ENCODE results near the gene C9.
"Not testable (repeated sequence)": the region's sequence is repeated elsewhere in the genome, so short reads cannot be mapped to it uniquely, and the experiment has no call there.

C9 gene

DNA sequence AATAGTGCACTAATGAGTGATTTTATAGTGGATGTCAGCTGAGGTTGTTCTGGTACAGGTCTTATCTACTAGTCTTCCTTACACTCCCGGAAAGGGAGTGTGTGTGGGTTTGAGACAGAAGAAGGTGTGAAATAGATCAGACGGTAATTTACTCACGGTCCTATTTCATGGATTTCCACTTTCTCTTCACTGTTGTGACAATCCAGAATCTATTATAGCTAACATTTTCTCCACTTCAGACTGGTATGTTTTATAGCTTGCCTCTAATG is 7.0 kb upstream of the C9 start:
- no peak for DNase-seq

DNA sequence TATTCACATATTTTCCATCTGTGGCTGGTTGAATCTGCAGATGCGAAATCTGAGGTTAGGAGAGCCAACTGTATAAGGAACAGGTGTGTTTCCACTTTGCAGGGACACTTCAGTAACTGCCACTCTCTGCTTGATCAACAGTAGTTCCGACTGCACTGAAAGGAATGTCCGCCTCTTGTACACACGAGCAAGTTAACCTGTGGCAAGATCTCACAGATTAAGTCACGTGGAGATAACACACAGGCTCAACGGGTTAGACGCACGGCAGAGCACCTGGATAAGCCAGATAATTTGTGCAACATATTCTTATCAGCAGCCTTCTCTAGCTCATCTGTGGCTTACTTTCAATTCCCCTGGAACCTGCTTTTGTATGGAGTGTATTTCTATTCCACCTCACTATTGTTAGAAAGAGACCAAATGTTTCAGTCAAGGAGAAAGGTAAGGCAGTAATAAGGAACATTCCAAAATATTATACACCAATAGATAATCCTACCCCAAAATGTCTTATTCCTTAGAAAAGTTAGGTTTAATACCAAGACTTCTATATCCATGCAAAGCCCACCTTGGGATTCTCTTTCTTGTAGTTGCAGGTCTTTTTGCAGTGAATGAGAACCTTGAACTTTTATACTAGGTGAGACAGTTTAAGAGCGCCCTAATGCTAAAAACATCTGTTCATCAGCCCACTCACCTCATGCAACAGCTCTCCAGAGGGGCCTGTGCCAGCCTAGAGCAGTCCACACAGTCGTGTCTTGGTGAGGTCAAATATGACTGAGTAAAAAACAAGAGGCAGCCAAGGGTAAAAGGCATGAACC is 6.5 kb upstream of the C9 start:
- DNase-seq: no peak

DNA sequence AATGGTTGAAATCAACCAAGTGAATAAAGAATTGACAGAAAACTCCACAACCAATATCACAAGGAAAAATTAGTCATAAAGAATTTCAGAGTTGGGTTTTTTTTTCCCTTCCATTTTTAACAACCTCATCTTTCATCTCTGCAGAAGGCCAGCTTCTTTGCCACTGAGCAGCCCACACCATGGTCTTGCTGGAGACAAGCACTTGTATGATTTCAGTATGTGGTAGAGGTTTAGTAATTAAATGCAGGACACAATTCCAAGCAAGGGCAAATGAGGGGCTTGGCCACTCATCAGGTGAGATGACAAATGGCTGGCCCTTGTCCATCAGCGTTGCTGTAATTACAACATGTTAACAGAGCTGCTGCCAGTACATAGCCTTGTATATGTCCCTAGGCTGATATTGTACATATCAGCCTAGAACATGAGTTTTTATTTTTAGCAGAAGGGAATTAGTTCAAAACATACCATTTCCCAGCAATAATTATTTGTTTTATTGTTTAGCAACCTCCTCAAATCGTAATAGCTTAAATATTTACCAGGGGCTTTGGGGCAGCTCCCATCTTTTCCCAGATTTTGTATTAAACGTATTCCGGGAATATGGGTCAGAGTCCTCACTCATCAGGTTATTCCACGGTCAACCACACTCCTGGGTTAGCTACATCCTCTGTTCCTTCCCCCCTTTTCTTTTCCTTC is 5.0 kb upstream of the C9 start:
- no peak for DNase-seq

DNA sequence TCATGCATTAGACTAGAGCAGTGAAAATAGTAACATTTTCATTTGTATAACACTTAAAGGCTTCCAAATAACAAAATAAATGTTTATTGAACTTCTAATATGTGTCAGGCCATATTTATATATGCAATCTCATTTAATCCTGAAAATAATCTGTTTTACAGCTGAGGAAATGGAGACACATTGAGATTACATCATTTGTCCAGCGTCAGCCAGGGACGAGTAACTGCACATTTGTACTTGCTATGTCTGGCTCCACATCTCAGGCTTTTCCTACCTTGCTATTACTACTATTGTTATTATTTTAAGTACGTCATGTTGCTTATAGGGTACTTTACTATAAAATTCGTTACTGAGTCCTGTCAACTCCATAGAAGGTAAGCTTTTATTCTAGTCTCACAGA is 3.8 kb upstream of the C9 start:
- no peak for DNase-seq

DNA sequence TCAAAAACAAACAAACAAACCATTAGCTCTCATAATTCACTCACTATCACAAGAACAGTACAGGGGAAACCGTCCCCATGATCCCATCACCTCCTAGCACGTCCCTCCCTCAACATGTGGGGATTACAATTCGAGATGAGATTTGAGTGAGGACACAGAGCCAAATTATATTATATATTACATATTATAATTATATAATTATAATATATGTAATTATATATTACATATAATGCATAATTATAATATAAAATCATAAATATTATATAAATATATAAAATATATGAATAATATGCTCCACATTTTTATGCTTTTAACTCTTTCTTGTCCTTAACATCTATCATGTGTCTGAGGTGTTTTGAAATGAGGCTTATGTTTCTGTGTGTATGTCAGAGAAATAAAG is 3.4 kb upstream of the C9 start:
- DNase-seq: no peak

DNA sequence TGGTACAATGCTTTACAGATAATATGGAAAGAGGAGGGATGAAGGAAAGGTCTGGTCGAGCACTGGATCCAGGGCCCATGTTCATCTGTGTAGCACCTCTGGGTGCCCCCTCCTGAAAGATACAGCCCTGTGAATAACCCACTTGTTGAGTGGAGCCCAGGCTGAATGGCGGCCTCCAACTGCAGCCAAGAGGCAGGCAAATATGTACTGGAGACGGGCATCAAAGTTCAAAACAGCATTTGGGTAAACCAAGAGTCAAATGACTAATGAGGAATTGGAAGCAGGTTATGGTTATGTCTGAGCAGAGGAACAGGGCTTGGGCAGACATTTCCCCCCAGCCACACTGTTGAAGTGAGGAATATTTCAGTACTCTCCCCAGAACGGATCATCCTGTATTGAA is 1.1 kb downstream of the C9 start:
- no peak for DNase-seq

DNA sequence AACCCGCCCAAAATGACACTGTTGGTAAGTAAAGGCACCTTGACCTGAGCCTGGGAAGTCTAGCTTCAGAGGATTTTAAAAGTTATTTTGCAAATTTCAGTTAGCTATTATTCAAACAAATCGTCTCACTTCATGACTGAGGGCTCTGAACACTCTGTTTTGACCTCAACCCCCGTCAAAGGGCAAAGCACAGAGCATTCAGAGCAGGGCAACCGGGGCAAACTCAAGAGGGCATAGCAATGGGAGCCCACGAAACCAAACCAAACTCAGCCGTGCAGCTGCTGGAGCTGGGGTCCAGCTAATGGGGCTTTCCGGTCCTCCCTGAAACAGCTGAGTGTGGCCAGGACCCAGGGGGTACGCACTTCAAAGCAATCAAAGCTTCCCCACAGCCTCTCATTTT is 1.6 kb downstream of the C9 start:
- DNase-seq: no peak

DNA sequence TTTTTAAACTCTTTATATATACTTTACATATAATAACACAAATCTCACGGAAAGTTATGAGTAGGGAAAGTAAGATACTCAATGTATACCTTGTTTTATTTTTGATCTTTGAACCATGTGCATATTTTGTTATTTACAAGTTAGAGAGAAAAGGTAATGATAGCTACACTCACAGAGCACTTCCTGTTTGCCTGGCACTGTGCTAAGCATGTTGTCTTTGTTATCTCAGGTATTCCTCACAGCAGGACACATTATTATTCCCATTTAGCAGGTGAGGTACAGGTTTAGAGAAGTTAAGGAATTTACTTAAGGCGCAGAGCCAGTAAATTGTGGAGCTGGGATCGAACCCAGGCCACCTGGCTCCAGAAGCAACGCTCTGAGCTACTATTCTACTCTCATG is 3.0 kb downstream of the C9 start:
- DNase-seq: no peak

DNA sequence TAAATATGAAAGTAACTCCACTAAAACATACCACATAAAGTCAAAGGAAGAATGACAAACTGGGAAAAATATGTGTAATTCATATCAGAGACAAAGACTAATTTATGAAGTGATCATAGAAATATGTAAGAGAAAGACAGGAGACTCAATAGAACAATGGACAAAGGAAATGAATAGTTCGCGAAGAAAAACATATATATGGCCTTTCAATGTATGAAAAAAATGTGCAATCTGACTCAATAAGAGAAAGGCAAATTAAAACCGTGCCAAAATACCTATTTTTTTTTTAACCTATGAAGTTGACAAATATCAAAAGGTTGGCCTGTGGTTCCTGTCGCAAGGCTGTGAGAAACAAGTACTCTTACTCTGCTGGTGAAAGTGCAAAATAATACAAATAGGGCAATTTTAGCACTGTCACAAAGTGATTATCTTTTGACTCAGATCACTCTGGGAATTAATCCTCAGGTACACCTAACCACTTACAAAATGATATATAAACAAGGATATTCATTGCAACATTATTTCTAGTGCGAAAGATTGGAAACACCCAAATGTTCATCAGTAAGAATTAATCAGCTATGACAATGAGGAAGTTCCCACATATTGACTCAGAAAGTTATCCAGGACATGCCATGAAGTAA is 3.7 kb downstream of the C9 start:
- no peak for DNase-seq

DNA sequence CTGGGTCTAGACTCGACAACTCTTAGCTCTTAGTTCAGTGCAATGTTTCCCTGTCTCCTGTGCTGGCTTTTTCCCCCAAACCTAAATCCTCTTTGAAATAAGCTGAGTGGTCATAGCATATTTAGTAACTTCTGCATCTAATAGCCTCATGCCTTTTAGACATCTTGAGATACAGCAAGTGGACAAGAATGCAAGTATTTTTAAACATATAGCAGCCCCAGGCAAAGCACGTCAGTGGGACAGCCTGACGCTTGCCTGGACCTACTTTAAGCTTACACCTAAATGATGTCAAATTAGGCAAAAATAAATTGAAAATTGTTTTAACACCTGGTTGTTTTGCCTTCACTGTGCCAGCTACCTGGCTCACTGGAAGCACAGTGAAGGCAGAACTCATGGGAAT is 8.0 kb downstream of the C9 start:
- no peak for DNase-seq

DNA sequence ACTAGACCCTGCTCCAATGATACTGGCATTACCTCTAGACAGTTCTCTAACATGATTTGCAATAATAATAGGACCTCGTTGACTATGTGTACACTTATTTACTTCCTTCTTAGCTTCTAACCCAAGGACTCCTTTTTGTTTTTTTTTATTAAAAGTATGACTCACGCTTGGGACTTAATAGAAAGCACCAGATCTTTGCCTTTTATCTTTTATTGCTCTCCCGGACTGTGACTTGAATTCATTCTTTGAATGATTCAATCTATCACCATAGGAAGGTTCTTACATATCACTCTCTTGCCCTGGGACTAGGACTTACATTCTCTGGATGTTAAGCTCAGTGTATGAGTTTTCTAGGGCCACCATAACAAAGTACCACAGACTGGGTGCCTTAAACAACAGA is 9.0 kb downstream of the C9 start:
- no peak for DNase-seq

DNA sequence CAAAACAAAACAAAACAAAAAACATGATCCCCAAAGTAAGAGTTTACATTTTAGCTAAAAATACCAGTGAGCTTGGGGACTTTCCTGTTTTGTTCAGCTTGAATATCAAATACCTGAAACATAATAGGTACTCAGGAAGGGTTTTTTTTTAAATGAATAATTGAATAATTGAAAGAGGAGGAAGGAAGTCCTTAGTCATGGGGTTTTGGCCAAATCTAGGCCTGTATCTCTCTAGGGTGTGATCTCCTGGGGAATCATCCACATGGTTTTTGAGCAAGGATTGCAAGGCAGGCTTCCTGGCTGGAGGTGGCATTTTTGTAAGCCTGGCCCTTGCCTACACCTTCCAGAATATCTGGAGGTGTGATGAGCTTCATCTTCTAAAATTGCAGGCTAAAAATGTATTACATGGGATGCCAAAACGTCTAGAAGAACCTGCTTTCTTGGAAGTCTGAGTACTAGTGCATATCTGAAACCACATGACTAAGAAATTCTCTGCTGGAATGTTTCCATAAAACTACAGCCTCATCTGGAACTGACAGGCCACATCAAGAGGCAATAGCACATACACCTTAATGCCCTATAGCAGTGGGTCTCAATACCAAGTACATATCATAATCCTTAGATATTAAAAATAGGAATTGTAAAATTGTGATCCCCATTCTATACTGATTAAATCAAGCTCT is 10.4 kb downstream of the C9 start:
- no peak for DNase-seq

DNA sequence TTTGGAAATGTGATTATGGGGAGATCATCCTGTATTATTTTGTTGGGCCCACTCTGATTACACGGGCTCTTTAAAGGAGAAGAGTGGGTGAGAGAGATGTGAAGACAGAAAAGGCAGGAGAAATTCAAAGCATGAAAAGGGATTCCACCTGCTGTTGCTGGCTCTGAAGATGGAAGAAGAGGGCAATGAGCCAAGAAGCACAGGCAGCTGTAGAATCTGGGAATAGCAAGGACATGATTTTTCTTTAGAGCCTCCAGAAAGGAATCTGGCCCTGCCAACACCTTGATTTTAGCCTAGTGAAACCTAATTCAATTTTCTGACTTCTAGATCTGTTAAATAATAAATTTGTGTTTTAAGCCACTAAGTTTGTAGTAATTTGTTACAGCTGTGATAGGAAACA is 11.3 kb downstream of the C9 start:
- DNase-seq: no peak

DNA sequence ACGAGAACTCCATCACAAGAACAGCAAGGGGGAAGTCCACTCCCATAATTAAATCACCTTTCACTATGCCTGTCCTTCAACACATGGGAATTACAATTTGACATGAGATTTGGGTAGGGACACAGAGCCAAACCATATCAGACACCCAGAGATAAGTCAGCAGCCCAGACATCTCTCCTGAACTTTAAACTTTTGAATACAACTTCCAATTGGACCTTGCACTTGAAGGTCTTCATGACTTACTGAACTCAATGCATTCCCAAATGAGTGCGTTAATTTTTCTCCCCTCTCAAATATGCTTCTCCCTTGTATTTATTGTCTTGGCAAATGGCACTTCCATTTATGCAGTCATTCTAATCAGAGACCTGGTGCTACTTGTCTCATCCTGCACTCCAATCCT is 12.1 kb downstream of the C9 start:
- DNase-seq: no peak

DNA sequence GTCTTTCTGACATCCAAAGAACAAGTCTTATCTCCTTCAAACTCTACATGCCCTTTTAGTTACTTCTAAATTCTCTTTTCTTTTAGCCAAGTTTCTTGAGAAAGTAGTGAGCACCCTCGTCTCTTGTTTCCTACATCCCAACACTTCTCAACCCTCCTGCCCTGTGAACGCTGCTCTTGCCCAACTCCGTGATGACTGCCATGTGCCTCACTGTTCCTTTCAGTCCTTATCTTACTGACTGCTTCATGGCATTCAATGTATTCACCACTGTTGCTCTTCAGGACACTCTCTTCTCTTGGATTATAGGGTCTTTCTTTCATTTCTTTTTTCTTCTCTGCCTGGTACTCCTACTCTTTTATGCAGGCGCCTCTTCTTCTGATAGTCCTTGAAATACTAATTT is 14.8 kb downstream of the C9 start:
- DNase-seq: no peak

DNA sequence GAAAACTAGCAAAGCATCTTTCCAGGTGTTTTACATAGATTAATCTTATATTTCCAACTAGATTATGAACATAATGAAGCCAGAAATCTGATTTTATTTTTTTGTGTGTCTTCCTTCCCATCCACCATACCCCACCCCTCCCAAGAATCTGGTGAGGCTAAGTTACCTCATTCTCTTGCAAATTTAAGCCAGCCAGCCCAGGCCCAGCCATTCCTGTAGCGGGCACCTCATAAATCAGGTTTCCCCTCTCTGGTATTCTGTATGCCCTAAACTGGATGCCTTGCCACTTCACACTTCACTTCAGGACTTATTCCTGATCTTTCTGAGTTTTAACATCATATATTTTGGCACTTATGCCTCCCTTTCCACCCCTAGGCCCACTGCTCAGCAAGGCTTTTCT is 21.8 kb downstream of the C9 start:
- no peak for DNase-seq

DNA sequence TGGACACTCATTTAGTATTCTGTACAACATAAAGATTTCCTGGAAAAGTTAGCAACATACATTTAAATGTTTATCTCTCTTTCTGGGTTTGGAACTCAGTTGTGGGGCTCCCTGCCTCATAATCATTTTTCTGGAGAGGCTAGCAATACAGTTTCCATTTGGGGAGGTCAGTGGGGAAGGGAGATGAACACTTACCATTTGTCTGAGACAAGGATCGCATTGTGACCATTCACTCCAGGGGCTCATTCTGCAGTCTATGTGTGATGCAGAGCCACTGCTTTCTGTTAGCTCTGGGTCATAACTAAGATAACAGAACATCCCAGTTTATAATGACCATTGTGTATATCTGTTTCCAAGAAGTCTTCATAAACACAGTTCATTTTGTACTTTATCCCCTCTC is 22.4 kb downstream of the C9 start:
- DNase-seq: no peak

DNA sequence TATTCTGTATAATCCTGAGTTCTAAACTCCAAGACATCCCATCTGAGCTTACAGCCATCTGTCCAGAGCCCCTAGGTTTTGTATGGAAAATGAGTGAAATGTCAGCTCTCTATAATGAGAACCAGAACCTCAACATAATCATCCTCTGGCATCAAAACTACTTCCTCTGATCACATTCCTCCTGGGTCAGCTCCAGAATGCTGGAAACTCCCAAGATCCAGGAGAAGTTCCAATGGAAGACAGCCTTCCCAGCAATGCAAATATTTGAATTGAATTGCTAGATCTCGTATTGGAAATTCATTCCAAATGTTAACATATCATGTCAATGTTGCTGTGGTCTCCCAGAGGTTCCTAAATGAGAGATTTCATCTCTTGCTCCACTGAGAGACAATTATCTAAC is 23.8 kb downstream of the C9 start:
- DNase-seq: peak; percentile 59

DNA sequence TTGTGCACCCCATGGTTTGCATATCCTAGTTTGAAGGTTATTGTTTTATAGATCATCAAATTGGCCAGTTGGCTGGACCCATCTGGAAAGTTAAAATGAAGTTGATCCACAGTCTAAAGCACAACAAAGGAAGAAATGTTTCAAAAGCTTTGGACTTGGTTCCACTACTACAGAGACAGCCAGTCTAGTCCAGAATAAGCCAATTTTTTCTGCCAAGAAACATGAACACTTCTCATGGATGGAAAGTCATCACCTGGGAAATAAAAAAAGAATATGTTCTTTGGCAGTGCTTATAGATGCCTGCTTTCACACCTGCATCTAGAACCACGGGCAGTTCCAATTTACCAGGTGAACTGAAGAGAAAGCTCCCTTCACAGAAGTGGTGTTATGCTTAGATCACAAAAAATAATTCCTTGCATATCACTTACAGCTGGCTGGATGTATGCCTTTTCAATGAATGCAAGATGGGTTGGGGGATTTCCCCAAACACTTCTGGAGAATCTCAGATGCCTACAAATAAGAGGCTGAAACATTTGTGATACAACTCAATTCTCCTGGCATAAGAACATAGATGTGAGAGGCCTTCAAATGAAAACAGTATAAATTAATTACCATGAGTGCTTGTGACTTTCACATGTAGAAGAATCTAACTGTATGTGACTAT is 26.9 kb downstream of the C9 start:
- DNase-seq: no peak

DNA sequence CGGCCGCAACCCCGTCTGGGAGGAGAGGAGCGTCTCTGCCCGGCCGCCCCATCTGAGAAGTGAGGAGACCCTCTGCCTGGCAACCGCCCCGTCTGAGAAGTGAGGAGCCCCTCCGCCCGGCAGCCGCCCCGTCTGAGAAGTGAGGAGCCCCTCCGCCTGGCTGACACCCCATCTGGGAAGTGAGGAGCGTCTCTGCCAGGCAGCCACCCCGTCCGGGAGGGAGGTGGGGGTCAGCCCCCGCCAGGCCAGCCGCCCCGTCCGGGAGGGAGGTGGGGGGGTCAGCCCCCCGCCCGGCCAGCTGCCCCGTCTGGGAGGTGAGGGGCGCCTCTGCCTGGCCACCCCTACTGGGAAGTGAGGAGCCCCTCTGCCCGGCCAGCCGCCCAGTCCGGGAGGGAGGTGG is 30.0 kb downstream of the C9 start:
- not testable (repeated sequence) for DNase-seq

DNA sequence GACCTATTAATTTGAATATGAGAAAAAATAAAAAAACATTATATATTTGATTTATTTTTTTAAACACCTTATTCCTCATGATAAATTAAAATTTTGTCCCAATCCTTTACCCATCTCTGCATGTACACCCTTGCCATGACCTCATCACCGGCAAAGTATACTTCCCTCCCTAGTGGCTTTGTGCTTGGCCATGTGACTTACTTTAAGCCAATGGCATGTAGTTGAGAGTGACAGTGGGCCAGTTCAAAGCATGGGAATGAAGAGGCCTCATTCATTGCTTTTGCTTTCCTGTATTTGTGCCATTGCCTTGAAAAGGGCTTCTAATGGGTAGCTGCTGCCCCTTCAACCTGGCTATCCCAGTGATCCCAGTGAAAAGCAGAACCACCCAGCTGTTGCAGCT is 31.2 kb downstream of the C9 start:
- no peak for DNase-seq

DNA sequence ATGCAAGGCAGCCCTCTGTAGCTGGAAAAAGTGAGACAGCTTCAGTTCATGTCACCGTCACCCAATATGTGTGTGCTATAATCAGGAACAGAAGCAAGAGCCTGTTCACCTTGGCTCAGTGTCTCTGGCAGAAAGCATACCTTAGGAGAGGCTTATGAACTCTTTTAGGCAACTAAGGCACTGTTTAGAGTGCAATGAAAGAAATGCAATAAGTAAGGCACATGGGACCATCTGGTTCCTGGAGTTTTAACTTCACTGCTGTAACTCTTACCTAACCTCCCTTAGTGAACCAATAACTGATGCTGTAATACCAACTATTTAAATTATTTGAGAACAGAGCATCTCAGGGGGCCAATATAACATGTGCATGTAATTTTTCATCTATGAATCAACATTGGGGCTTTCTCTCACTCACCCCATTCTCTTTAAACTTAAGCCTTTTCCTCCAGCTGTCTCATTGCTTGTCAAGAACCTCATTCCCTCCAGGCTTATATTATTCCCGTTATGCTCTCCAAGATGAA is 32.4 kb downstream of the C9 start:
- DNase-seq: peak; percentile 73

DNA sequence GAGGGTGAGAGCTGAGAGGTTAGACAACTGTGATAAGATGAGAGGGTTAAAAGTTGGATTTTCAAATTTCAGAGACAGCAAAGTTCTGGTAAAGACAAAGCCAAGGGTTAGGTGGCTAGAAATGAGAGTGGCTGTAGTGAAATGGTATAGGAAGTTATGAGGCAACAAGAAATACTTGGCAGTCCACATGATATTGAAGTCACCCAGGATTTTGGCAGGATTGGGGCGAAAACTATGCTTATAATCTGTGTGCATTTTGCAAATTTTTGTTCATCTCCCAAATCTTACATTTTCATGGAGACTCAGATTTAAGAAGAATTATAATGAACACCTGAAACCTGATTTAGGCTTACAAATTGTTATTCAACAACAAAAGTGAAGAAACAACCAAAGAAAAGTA is 35.6 kb downstream of the C9 start:
- DNase-seq: no peak

Data from fibroblast of skin of abdomen (primary cell).